ENCODE measurements around the gene CETN3. TPM values are rescaled to one million over a fixed set of nuclear protein-coding genes. Genes with fewer than 3 reads are reported as not detected.

CETN3 gene
- total and polyA plus RNA-seq, 2 of the 8 experiments (the other 6 are each of a cell fraction or from before 2014, with no cell fraction given): 4.8 to 43.8 TPM

DNA sequence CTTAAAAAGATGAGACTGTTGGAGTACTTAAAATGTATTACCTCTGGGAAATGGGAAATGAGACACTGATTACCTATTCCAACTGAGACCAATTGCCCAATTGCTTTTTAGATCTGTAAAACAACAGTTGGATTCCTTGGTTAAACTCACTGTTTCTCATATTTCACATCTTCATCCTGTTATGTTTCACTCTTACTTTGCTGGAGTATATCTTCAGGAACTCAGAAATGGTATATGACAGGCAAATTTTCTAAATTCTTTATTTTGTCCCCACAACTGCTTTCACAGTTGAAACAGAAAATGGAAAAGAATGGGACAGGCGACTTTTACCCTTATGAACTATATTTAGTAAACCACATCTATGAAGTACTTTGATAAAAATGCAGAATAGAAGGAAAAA, 8.7 kb upstream of the CETN3 start (continued):
- TF ChIP-seq, protein P1, sequence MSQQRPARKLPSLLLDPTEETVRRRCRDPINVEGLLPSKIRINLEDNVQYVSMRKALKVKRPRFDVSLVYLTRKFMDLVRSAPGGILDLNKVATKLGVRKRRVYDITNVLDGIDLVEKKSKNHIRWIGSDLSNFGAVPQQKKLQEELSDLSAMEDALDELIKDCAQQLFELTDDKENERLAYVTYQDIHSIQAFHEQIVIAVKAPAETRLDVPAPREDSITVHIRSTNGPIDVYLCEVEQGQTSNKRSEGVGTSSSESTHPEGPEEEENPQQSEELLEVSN (IDR thresholded peaks at IDR 0.05): no peak
- no peak for TF ChIP-seq MAFK (IDR thresholded peaks at IDR 0.05; ENCODE audit: low read depth, low read length)
- no peak for TF ChIP-seq ASH2L (IDR thresholded peaks at IDR 0.05; ENCODE audit: low read length)

Measured in H1 (cell line).